Measurements from ENCODE around the gene GIN1.

GRCh38 chr5:103148213-103148612 is 28.3 kb upstream of the GIN1 start:
- no peak for TF ChIP-seq CTCF (IDR thresholded peaks at IDR 0.05)
- no peak for TF ChIP-seq POLR2A (IDR thresholded peaks at IDR 0.05)

All from thyroid gland (tissue), 4 donors.